ENCODE measurements around the gene PHGDH.

DNA sequence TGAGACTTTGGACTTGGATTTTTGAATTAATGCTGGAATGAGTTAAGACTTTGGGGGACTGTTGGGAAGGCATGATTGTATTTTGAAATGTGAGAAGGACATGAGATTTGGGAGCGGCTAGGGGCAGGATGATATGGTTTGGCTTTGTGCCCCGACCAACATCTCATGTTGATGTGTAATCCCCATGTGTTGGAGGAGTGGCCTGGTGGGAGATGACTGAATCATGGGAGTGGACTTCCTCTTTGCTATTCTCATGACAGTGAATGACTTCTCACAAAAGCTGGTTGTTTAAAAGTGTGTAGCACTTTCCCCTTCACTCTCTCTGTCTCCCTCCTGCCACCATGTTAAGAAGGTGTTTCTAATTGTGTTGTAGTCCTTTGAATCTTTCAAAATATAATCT is 9.3 kb upstream of the PHGDH start:
- TF ChIP-seq POLR2AphosphoS5 (IDR thresholded peaks at IDR 0.05) (no peak), POLR2A (IDR thresholded peaks at IDR 0.05) (no peak)
- TF ChIP-seq, protein P1, sequence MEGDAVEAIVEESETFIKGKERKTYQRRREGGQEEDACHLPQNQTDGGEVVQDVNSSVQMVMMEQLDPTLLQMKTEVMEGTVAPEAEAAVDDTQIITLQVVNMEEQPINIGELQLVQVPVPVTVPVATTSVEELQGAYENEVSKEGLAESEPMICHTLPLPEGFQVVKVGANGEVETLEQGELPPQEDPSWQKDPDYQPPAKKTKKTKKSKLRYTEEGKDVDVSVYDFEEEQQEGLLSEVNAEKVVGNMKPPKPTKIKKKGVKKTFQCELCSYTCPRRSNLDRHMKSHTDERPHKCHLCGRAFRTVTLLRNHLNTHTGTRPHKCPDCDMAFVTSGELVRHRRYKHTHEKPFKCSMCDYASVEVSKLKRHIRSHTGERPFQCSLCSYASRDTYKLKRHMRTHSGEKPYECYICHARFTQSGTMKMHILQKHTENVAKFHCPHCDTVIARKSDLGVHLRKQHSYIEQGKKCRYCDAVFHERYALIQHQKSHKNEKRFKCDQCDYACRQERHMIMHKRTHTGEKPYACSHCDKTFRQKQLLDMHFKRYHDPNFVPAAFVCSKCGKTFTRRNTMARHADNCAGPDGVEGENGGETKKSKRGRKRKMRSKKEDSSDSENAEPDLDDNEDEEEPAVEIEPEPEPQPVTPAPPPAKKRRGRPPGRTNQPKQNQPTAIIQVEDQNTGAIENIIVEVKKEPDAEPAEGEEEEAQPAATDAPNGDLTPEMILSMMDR (IDR thresholded peaks at IDR 0.05): no peak
